ENCODE results near the gene ZNF804B. TPM values are rescaled to one million over a fixed set of nuclear protein-coding genes. Genes with fewer than 3 reads are reported as not detected.

Gene ZNF804B
- total and polyA plus RNA-seq, 12 donors, result 0.04 to 0.09 (median 0.08) TPM; not detected in 7

DNA sequence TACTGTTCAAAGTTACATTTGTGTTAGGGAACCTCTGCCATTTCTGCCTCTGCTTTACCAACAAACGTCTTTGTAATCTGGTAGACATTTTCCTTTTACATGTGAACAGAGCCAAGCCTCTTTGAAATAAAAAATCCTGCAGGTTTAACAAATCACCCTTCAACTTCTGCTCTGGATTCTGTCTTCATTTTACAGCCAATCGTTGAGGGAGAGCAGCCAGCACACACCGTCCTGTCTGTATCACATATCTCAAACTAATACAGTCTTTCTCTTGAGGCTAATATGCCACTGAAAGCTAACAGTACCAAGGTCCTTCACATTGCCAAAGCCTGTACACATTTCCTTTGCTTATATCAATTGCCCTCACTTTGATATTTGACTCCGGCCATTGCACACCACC is 504.6 kb downstream of the ZNF804B start:
- Histone ChIP-seq H3K4me3 (no peak overlapping the region), H3K27me3 (no peaks in the 10 kb centered on the region), H3K4me1 (replicated peaks in 1 of 2) (no peaks in the 10 kb centered on the region), H3K9me3 (replicated peaks in 1 of 3) (no peaks in the 10 kb centered on the region), H3K36me3 (replicated peaks in 1 of 2) (no peaks in the 10 kb centered on the region), H3K27ac (no peak overlapping the region)
- intact Hi-C loops (cut with DNase I), result no loop called here
- TF ChIP-seq CTCF (IDR thresholded peaks at IDR 0.05) (no peak), POLR2A (IDR thresholded peaks at IDR 0.05) (no peak)
- 52 to 70% (median 62%) methylated on average over 4 of the region's 4 CpGs for WGBS, 4 donors
- DNase-seq, result no peak

GRCh38 chr7:89265631-89266030 is 506.1 kb downstream of the ZNF804B start:
- Histone ChIP-seq H3K4me3 (no peak overlapping the region), H3K9me3 (replicated peaks in 1 of 3) (no peaks in the 10 kb centered on the region), H3K27ac (no peak overlapping the region), H3K4me1 (replicated peaks in 1 of 2) (no peaks in the 10 kb centered on the region), H3K27me3 (no peaks in the 10 kb centered on the region), H3K36me3 (replicated peaks in 1 of 2) (no peaks in the 10 kb centered on the region)
- no peak for DNase-seq
- intact Hi-C loops (cut with DNase I), result no loop called here
- 41 to 49% (median 45%) methylated on average over 2 of the region's 2 CpGs for WGBS, 4 donors
- TF ChIP-seq POLR2A (IDR thresholded peaks at IDR 0.05), result no peak
- no peak for TF ChIP-seq CTCF (IDR thresholded peaks at IDR 0.05)

DNA sequence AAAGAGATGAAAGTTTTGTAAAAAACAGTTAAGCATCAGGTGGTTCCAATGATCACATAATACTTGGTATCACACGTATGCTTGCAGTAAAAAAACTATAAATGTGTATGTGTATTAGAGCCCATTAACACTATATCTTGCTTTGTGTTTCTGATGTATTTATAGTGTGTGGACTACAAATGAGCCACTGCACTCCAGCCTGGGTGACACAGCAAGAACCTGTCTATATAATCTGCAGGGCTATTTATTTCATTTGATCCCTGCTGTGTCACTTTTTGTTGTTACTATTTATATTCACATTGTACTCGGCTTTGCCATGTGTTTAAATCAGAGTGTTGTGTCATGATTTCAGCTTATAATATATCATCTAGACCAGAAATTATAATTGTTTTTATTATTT is 523.8 kb downstream of the ZNF804B start:
- Histone ChIP-seq H3K27me3 (no peaks in the 10 kb centered on the region), H3K4me3 (no peak overlapping the region), H3K36me3 (replicated peaks in 1 of 2) (no peaks in the 10 kb centered on the region), H3K27ac (no peak overlapping the region), H3K9me3 (replicated peaks in 1 of 3) (no peaks in the 10 kb centered on the region), H3K4me1 (replicated peaks in 1 of 2) (no peaks in the 10 kb centered on the region)
- TF ChIP-seq CTCF (IDR thresholded peaks at IDR 0.05) (no peak), POLR2A (IDR thresholded peaks at IDR 0.05) (no peak)
- WGBS, 4 donors, result 64 to 70% (median 67%) methylated on average over 2 of the region's 2 CpGs
- DNase-seq, result no peak
- intact Hi-C loops (cut with DNase I), result no loop called here

DNA sequence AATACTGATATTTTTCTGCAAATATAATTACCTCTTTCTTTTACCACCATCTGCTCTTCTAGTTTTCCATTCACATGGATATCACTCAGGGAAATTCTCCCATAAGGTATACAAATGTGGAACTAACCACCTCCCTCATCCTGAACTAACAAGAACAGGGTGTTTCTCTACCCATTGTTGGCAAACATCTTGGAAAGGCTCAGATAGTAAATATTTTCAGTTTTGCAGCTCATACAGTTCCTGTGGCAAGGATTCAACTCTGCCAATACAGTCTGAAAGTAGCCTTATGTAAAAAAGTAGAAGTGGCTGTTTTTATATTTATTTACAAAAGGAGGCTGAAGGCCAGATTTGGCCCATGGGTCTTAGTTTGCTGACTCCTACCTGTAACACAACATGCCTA is 549.0 kb downstream of the ZNF804B start:
- DNase-seq, result no peak
- TF ChIP-seq CTCF (IDR thresholded peaks at IDR 0.05), result no peak
- TF ChIP-seq POLR2A (IDR thresholded peaks at IDR 0.05), result no peak
- intact Hi-C loops (cut with DNase I), result no loop called here
- H3K9me3 ChIP-seq (replicated peaks in 1 of 3), result no peaks in the 10 kb centered on the region
- H3K4me1 ChIP-seq (replicated peaks in 1 of 2), result no peaks in the 10 kb centered on the region
- no peak overlapping the region for H3K27ac ChIP-seq
- H3K36me3 ChIP-seq (replicated peaks in 1 of 2), result no peaks in the 10 kb centered on the region
- H3K4me3 ChIP-seq, result no peak overlapping the region
- H3K27me3 ChIP-seq, result no peaks in the 10 kb centered on the region

Data from adrenal gland (tissue), 12 donors.